A549 treated with CORT108297 at 1 μM for 4 hours (cell line): ENCODE results near the gene GPATCH3. TPM values are rescaled to one million over a fixed set of nuclear protein-coding genes. Genes with fewer than 3 reads are reported as not detected.

Experiments used
- total RNA-seq: library from RNA; stranded (reverse); fragments of 200-300 nt; extraction: Qiagen RNA extraction; gene quantifications from 5 replicates; pipeline ENCODE4 v1.2.3, GENCODE V29; 2022

The GPATCH3 gene, protein sequence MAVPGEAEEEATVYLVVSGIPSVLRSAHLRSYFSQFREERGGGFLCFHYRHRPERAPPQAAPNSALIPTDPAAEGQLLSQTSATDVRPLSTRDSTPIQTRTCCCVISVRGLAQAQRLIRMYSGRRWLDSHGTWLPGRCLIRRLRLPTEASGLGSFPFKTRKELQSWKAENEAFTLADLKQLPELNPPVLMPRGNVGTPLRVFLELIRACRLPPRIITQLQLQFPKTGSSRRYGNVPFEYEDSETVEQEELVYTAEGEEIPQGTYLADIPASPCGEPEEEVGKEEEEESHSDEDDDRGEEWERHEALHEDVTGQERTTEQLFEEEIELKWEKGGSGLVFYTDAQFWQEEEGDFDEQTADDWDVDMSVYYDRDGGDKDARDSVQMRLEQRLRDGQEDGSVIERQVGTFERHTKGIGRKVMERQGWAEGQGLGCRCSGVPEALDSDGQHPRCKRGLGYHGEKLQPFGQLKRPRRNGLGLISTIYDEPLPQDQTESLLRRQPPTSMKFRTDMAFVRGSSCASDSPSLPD
- total RNA-seq, result 8.9 to 11.8 TPM (median 10.7 TPM) in 5 replicates

DNA sequence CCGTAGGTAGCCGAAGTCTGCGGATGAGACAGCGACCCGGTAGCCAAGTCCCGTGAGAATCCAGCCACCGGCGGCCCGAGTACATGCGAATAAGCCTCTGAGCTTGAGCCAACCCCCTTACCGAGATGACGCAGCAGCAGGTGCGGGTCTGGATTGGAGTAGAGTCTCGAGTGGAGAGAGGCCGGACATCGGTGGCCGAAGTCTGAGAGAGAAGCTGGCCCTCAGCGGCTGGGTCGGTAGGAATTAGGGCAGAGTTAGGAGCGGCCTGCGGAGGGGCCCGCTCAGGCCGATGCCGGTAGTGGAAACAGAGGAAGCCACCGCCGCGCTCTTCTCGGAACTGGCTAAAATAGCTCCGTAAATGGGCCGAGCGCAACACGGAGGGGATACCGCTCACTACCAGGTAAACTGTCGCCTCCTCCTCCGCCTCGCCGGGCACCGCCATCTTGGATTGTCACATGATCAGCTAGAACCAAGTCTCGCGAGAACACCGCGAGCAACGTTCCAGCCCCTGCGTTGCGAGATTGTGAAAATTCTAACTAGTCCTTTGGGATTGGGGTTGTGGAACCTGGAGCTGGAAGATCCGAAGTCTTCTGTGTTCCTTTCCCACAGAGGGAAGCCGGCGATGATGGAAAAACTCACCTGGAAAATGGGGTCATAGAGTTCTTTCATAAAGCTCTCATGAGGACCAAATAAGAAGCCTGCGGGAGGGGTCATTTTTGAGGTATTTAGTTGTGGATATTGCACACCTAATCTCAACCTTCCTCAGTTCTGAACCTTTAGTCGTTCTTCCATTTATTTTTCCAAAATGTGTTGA is at the start of gene GPATCH3:
TSS of gene GPATCH3 (minus strand) at position 467 of the 814 bp plus-strand sequence. CDS start at position 442, 25 bp downstream.

DNA sequence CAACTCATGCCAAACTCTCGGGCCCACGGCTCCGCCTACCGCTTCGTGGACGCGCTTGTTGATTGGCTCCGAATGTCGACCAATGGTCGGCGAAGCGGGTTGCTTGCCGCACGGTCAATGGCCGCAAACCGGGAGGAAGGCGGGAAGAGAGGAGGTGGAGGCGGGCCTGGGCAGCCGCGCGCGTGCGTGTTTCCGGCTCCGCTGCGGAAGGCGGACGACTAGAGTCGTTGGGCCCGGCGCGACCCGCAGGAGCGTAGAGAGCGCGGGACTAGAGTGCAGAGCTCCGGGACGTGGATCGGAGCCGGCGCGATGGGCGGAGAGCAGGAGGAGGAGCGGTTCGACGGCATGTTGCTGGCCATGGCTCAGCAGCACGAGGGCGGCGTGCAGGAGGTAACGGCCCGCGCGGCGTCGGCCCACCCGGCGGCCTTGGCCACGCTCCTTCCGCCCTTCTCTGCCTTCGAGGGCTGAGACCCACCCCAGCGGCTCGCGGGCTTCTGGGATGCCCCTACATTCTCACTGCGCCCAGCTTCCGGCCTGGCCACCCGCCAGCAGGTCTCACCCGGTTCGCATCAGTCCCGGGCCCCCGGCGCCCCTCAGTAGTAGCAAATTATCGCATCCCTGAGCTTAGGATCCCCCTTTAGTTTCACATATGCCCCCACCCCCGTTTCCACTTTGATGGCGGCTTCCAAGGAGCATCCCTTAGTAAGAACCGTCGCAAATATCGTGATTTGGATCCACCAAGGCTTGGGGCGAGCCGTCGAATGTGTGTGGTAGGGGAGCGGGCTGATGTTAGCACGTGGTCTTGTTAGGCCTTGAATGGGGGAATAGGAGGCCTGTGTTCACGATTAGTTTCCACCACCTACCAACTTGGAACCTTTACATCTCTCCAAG is 21.5 kb upstream of the GPATCH3 start, which contains the start of gene NUDC:
TSS of gene NUDC (plus strand) at position 204 of the 891 bp plus-strand sequence. CDS start at position 310, 106 bp downstream.

DNA sequence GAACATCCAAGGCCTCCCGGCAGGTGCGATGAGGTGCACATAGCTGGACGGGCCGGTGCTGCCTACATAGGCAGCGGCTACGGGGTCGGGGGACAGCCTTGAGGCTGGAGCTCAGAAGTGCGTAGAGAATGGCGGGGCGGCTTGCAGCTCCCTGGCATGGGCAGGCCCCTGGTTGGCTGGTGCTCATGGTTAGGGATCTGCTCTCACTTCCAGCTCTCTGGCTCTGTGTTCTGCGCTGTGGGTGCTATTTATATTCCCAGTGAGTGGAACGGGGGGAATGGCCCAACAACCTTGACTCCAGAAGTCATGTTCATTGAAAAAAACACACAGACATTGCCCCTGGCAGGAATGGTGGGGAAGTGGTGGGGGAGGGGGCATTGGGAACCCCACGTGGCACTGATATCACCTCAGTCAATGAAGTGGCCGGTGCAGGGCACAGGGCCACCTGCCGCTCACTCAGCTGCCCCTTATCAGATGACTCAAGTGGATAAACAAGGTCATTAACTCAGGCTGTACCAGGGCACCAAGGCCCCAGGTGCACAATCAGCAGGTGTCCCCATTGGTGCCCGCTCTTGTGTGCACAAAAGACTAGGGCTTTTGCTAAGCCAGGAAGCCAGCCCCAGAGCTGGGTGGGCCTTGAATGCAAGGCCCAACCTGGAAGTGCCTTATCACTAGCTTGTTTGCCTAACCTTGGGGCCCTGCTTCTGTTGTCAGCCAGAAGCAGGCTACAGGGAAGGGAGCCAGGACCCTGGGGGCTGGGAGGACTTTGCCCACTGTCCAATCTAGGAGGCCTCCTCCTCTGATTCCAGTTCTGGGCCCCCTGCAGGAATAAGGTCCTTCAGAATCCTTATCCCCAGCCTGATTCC is 13.7 kb upstream of the GPATCH3 start, which contains the start of gene NR0B2:
TSS of gene NR0B2 (minus strand) at position 222 of the 866 bp plus-strand sequence. CDS start at position 187, 35 bp downstream.

DNA sequence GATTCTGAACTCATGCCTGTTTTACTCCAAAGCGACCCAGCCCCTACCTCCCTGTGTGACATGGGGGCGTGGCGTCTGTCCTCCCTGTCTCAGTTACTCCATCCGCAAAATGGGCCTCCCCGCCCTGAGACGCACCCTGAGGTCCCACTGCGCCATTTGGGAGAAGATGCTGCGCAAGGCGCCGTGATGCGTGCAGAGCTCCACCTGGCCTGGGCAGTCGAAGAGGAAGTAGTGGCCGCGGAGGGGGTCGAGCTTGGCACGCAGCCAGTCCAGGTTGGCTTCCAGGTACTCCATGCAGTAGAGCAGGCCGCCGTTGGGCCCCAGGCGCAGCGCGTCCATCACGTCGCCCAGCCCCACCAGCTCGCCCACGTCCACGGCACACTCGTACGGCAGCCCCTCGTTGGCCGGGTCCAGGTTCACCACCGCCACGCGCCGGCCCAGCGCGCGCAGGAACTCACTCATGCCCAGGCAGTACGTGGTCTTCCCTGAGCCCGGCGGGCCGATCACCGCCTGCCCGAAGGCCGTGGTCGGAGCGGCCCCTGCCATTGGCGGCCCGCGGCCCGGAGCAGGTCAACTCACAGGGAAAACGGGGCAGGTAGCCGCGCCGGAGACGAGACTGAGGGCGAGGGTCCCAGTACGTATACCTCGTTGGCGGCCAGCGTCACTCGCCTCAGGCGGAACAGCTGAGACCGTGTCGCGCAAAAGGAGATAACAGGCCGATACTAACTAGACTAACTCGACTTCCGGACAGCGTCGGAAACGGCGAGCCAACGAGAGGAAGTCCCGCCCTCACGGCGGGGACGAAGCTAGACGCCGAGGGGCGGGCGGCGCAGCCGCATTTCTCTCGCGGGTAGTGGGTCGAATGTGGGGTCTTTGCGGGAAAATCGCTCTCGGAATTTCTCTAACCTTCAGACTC is 10.5 kb downstream of the GPATCH3 start, which contains the start of gene GPN2:
TSS of gene GPN2 (minus strand) at position 733 of the 916 bp plus-strand sequence. CDS start at position 546, 187 bp downstream.

DNA sequence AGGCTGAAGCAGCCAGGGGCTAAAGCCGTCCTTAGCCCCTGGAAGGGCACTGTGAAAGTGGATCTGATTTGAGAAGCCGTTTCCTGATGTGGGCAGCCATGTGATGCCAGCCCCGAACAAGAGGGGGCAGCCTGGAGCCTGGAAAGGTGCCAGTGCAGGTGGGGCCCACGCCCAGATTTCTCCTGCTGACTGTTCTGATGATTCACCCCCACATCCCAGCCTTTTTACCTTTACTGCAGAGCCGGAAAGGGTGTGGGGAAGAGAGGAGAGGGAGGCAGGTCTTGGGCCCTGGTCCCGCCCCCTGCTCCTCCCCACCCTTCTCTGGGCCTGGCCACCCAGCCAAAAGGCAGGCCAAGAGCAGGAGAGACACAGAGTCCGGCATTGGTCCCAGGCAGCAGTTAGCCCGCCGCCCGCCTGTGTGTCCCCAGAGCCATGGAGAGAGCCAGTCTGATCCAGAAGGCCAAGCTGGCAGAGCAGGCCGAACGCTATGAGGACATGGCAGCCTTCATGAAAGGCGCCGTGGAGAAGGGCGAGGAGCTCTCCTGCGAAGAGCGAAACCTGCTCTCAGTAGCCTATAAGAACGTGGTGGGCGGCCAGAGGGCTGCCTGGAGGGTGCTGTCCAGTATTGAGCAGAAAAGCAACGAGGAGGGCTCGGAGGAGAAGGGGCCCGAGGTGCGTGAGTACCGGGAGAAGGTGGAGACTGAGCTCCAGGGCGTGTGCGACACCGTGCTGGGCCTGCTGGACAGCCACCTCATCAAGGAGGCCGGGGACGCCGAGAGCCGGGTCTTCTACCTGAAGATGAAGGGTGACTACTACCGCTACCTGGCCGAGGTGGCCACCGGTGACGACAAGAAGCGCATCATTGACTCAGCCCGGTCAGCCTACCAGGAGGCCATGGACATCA is 37.2 kb downstream of the GPATCH3 start, which contains the start of gene SFN:
TSS of gene SFN (plus strand) at position 369 of the 904 bp plus-strand sequence. CDS start at position 433, 64 bp downstream.

Other genes starting within 250 kb of the GPATCH3 start
- 30.8 to 32.8 TPM (median 32.5 TPM) in 5 replicates for gene ARID1A, start 204.5 kb downstream of the GPATCH3 start, total RNA-seq
- 5.8 to 7.4 TPM (median 6.7 TPM) in 5 replicates for gene PIGV, start 112.5 kb downstream of the GPATCH3 start, total RNA-seq
- gene ZDHHC18, start 73.8 kb downstream of the GPATCH3 start, total RNA-seq, result 35.5 to 43.5 TPM (median 42.7 TPM) in 5 replicates
- 478 to 638 TPM (median 601 TPM) in 5 replicates for gene SFN, start 37.3 kb downstream of the GPATCH3 start, total RNA-seq
- 18.0 to 29.3 TPM (median 28.1 TPM) in 5 replicates for gene GPN2, start 10.2 kb downstream of the GPATCH3 start, total RNA-seq
- 0.07 TPM in 1 of 5 replicates, not detected in the others for gene NR0B2, start 13.5 kb upstream of the GPATCH3 start, total RNA-seq
- gene NUDC, start 21.3 kb upstream of the GPATCH3 start, total RNA-seq, result 121 to 141 TPM (median 129 TPM) in 5 replicates
- 0.07 to 0.08 TPM in 2 of 5 replicates, not detected in the others for gene KDF1, start 60.0 kb upstream of the GPATCH3 start, total RNA-seq
- gene TRNP1, start 93.2 kb upstream of the GPATCH3 start, total RNA-seq, result 150 to 235 TPM (median 212 TPM) in 5 replicates
- gene TENT5B, start 112.4 kb upstream of the GPATCH3 start, total RNA-seq, result 0.61 to 1.3 TPM (median 1.1 TPM) in 5 replicates